Measurements from ENCODE around the gene SLC9A5.

The SLC9A5 gene

GRCh38 chr16:67294171-67294757, 45.5 kb downstream of the SLC9A5 start:
- in situ Hi-C loops (cut with MboI; ENCODE audit: low pct_unique_long_range_greater_than_20kb, low sequenced_read_pairs): no loop called here
- no peak for DNase-seq

GRCh38 chr16:67294938-67295361, 46.2 kb downstream of the SLC9A5 start:
- no peak for DNase-seq
- in situ Hi-C loops (cut with MboI; ENCODE audit: low pct_unique_long_range_greater_than_20kb, low sequenced_read_pairs): no loop called here

- no peak for DNase-seq
Measured at GRCh38 chr16:67296420-67296819, 47.6 kb downstream of the SLC9A5 start.

DNA sequence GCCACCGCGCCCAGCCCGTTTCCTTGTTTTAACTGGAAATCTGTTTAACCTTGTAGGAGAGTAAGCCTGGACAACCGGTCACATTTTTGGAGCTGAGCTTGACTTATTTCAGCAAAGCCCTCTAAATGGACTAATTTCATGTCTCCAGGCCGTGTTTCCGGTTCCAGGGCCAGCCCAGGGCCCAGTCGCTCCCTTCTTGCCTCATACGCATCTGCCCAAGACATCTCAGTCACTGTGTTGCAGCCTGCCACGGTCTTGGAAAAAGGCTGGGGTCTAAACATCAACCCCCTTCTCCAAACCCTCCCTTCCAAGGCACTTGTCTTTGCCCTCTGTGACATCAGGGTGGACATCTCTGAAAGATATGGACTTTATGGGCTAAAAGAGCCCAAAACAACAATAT, 49.5 kb downstream of the SLC9A5 start:
- in situ Hi-C loops (cut with MboI; ENCODE audit: low pct_unique_long_range_greater_than_20kb, low sequenced_read_pairs): no loop called here
- DNase-seq: no peak

More at GRCh38 chr16:67296420-67296819, 47.6 kb downstream of the SLC9A5 start:
- in situ Hi-C loops (cut with MboI; ENCODE audit: low pct_unique_long_range_greater_than_20kb, low sequenced_read_pairs): no loop called here

GRCh38 chr16:67299269-67299668, 50.5 kb downstream of the SLC9A5 start:
- in situ Hi-C loops (cut with MboI; ENCODE audit: low pct_unique_long_range_greater_than_20kb, low sequenced_read_pairs): no loop called here
- no peak for DNase-seq

DNA sequence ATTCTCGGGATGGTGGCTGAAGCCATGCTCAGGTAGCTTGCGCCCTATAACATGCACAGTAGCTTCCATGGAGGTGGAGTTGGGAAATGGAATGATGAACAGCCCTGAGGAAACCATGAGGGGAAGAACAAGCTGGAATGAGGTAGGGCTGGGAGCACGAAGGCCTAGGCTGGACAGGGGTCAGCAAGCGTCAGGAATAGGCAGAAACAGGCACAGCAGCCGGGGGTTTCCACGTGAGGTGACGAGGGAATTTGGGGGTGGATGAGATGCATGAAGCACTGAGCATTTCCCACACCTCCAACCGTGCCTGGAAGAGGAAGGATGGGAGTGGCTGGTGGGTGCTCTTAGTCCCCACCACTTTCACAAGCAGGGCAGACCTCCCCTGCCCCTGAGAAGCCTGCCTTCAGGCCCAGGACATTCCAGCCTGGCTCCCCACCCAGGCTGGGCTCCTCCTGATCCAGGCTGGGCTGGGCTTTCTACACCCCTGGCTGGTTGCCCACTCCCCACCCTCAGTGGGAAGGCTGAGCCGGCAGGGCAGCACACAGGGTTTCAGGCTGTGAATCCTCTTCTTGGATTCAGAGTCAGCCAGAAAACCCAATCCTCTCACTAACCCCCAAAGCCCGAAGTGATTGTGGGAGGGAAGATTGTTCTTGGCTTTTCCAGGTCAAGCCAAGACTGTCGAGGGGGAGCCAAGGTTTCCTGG, 52.5 kb downstream of the SLC9A5 start:
- in situ Hi-C loops (cut with MboI; ENCODE audit: low pct_unique_long_range_greater_than_20kb, low sequenced_read_pairs): no loop called here

DNA sequence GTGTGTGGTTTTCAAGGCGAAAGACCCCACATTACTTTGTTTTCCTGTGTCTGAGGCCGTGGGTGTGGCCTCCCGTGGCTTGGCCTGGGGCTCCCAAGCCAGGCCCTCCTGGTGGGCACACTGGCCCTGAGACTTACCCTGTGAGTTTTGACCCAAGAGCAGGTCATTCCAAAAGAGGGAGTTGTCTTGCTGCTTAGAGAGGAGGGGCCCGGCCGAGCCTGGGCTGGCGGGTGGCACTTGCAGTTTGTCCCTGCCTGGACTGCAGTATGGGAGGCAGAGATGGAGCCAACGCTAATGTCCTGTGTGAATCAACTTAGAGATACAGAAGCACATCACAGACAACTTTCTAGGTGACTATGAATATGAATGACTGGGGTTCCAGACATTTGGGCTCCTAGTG, 53.3 kb downstream of the SLC9A5 start:
- in situ Hi-C loops (cut with MboI; ENCODE audit: low pct_unique_long_range_greater_than_20kb, low sequenced_read_pairs): no loop called here
- DNase-seq: no peak

More for the DNA sequence above, 52.5 kb downstream of the SLC9A5 start:
- no peak for DNase-seq

DNA sequence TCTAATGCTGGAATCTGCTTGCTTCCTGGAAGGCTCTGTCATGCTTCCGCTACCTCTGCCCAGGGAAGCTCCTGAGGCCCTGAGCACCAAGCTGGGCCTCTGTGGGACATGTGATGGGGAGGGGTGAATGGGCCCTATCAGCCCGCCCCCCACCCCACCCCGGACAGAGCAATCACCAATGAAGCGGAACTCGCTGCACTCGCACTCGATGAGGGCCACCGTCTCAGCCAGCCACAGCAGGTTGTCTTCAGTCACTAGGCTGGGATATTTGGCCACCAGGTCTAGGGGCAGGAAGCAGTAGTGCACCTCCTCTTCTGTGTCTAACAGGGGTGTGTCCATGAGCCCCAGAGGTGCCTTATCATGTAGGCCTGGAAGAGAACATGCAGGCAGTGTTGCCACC, 54.2 kb downstream of the SLC9A5 start:
- in situ Hi-C loops (cut with MboI; ENCODE audit: low pct_unique_long_range_greater_than_20kb, low sequenced_read_pairs): no loop called here
- no peak for DNase-seq

DNA sequence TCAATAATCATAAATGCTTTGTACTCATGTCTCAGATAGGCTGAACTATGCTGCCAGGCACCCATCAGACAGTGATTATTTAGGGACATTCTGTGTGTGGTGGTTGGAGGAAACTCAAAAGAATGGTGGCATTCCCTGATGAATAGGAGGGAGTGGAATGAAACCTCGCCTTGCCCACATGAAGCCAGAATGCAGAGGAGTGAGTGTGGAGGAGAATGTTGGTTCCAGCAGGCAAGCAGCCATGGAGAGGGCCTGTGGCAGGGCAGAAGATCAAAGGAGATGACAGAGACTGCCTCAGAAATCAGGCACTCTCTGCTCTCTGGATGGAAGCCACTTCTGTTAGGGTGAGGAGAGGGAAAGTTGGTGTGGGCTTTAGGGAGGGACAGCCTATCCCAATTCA, 55.2 kb downstream of the SLC9A5 start:
- in situ Hi-C loops (cut with MboI; ENCODE audit: low pct_unique_long_range_greater_than_20kb, low sequenced_read_pairs): no loop called here

GRCh38 chr16:67305216-67306071, 56.7 kb downstream of the SLC9A5 start:
- in situ Hi-C loops (cut with MboI; ENCODE audit: low pct_unique_long_range_greater_than_20kb, low sequenced_read_pairs): no loop called here
- no peak for DNase-seq

More for the DNA sequence above, 55.2 kb downstream of the SLC9A5 start:
- DNase-seq: no peak

- in situ Hi-C loops (cut with MboI; ENCODE audit: low pct_unique_long_range_greater_than_20kb, low sequenced_read_pairs): no loop called here
Measured at GRCh38 chr16:67310561-67310960, 61.8 kb downstream of the SLC9A5 start.

GRCh38 chr16:67311607-67312488, 63.1 kb downstream of the SLC9A5 start:
- no peak for DNase-seq
- in situ Hi-C loops (cut with MboI; ENCODE audit: low pct_unique_long_range_greater_than_20kb, low sequenced_read_pairs): no loop called here

More at GRCh38 chr16:67310561-67310960, 61.8 kb downstream of the SLC9A5 start:
- no peak for DNase-seq

DNA sequence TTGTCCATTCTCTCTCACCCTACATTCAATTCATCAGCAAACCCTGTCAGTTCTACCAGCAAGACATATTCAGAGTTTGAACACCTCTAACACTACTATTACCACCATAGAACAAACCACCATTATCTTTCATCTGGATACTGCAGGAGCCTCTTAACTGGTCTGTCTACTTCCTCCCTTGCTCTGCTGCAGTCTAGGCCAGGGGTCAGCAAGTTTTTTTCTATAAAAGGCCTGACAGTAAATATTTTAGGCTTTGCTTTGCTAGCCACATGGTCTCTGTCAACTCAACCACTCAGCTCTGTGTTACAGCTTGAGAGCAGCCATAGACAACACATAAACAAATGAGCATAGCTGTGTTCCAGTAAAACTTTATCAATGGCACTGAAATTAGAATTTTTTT, 63.9 kb downstream of the SLC9A5 start:
- DNase-seq: no peak
- in situ Hi-C loops (cut with MboI; ENCODE audit: low pct_unique_long_range_greater_than_20kb, low sequenced_read_pairs): no loop called here

DNA sequence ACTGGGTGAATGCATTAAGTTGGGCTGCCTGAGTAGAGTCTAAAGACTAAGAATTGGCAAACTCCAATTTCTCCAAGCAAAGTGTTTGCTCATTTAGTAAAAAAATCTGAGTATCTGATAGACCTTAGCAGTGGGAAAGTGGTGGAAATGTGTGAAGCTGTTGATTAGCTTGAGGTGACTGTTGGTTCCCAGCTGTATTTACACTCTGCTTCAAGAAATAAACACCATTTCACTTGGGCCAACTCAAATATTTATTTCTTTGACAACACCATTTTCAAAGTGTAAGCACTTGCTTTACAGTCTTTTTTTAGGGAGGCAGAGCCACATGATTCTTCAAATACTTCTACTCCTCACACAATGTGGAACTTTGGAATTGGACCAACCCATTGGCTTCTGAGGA, 69.1 kb downstream of the SLC9A5 start:
- in situ Hi-C loops (cut with MboI; ENCODE audit: low pct_unique_long_range_greater_than_20kb, low sequenced_read_pairs): no loop called here
- no peak for DNase-seq

Measured in KBM-7 (cell line).